GM19328 (cell line): ENCODE data around the gene C1QC.
"Not testable (repeated sequence)": the region's sequence is repeated elsewhere in the genome, so short reads cannot be mapped to it uniquely, and the experiment has no call there.

Experiments
- ATAC-seq: cut with Tn5 transposase; IDR thresholded peaks from one replicate; pipeline ENCODE4 v1.9.1; 2021; ENCODE audit warnings: mild to moderate bottlenecking, moderate library complexity; ENCODE audit not compliant: unreplicated experiment

Gene C1QC

GRCh38 chr1:22645931-22646330, 2.5 kb downstream of the C1QC start:
- ATAC-seq = no peak

GRCh38 chr1:22646384-22646783, 3.0 kb downstream of the C1QC start:
- ATAC-seq = no peak

GRCh38 chr1:22650089-22650693, 6.8 kb downstream of the C1QC start:
- no peak for ATAC-seq

GRCh38 chr1:22651941-22652856, 8.8 kb downstream of the C1QC start:
- ATAC-seq = no peak

GRCh38 chr1:22652881-22653316, 9.5 kb downstream of the C1QC start, which contains the start of gene C1QB:
Gene C1QB, plus strand, starts transcription at chr1:22653236. Its CDS starts 6,227 bp downstream, at chr1:22659463.
- no peak for ATAC-seq

GRCh38 chr1:22654692-22655091, 11.3 kb downstream of the C1QC start:
- no peak for ATAC-seq

- ATAC-seq = no peak
Observed at GRCh38 chr1:22658385-22659163, 15.1 kb downstream of the C1QC start.

GRCh38 chr1:22660716-22661241, 17.3 kb downstream of the C1QC start:
- ATAC-seq = no peak

- ATAC-seq = no peak
Observed at GRCh38 chr1:22661880-22662279, 18.4 kb downstream of the C1QC start.

- ATAC-seq = no peak
Observed at GRCh38 chr1:22662318-22662717, 18.9 kb downstream of the C1QC start.

- ATAC-seq = no peak
Observed at GRCh38 chr1:22662986-22663408, 19.6 kb downstream of the C1QC start.

GRCh38 chr1:22665752-22666151, 22.3 kb downstream of the C1QC start:
- no peak for ATAC-seq

GRCh38 chr1:22666412-22666811, 23.0 kb downstream of the C1QC start:
- no peak for ATAC-seq

GRCh38 chr1:22668840-22669239, 25.4 kb downstream of the C1QC start:
- not testable (repeated sequence) for ATAC-seq

GRCh38 chr1:22670352-22670975, 27.0 kb downstream of the C1QC start:
- ATAC-seq = no peak

GRCh38 chr1:22671999-22672398, 28.6 kb downstream of the C1QC start:
- no peak for ATAC-seq

- no peak for ATAC-seq
Observed at GRCh38 chr1:22673486-22674409, 30.3 kb downstream of the C1QC start.

- no peak for ATAC-seq
Observed at GRCh38 chr1:22674410-22674749, 30.9 kb downstream of the C1QC start.

GRCh38 chr1:22676151-22676550, 32.7 kb downstream of the C1QC start:
- not testable (repeated sequence) for ATAC-seq
